Measurements from ENCODE around the gene VEGFC.

DNA sequence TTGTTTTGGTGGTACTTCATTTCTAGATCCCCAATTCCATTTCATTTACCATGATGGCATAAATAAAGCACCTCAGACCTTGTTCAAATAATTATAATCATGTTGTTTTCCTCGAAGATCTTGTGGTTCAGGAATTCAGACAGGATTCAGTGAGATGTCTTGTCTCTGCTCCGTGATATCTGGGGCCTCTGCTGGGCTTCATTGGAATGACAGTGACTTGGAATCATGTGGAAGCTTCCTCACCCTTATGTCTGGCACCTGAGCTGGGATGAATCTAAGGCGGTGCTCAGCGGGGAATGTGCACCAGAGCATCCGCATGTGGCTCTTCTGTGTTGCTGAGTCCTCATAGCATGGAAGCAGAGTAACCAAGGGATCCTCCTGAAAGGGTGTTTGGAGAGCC lies 132.2 kb downstream of the VEGFC start:
- no peak for TF ChIP-seq CTCF (conservative IDR thresholded peaks at IDR 0.05)
- TF ChIP-seq EZH2 (IDR thresholded peaks at IDR 0.05; ENCODE audit: low read depth): no peak
